Activated T-helper 9 cell treated with anti-CD3 and anti-CD28 coated beads, Interleukin-2, amount 50 U/mL, for 16 hours (primary cell): ENCODE measurements around the gene SND1.

ENCODE experiments used
- DNase-seq: peaks from one replicate; pipeline ENCODE4 v3.0.0-alpha.2; 2020; ENCODE audit warnings: low read depth

The SND1 gene

GRCh38 chr7:127870231-127870907 is 218.4 kb downstream of the SND1 start:
- DNase-seq, result no peak

GRCh38 chr7:127871226-127871625 is 219.2 kb downstream of the SND1 start:
- no peak for DNase-seq

- DNase-seq, result no peak
Observed at GRCh38 chr7:127872122-127872521, 220.1 kb downstream of the SND1 start.

GRCh38 chr7:127873151-127873550 is 221.2 kb downstream of the SND1 start:
- no peak for DNase-seq

GRCh38 chr7:127873715-127874636 is 222.0 kb downstream of the SND1 start:
- DNase-seq, result no peak

- DNase-seq, result no peak
Observed at GRCh38 chr7:127874951-127875608, 223.1 kb downstream of the SND1 start.

DNA sequence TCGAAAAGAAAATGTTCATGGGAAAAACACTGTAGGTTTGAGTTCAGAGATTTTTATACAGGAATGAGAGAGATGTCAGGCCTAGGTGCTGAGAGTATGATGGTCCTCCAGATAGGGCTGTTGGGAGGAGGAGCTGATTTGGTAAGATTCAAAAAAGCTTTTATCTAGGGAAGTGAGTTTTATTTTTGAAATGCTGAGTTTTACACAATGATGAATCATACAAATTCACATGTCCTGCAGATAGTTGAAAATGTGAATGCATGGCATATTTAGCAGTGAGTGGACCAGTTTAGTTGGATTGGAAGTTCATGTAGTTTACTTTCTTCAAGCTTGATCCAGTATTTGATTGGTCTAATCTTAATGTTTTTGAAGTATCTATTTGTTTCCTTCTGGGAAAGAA is 224.4 kb downstream of the SND1 start:
- no peak for DNase-seq

GRCh38 chr7:127877951-127878350 is 226.0 kb downstream of the SND1 start:
- no peak for DNase-seq

GRCh38 chr7:127878791-127879190 is 226.8 kb downstream of the SND1 start:
- DNase-seq, result no peak

GRCh38 chr7:127879436-127879835 is 227.4 kb downstream of the SND1 start:
- DNase-seq, result no peak

DNA sequence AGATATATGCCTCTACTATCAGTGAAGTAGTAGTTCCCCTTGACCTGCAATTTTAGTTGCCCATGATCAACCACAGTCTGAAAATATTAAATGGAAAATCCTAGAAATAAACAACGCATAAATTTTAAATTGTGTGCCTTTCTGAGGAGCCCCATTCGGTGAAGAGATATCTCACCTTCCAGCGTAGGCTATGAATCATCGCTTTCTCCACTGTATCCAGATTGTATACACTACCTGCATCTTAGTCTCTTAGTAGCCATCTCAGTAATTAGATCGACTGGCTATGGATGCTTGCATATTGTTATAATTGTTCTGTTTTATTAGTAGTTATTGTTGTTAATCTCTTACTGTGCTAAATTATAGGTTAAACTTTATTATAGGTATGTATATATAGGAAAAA is 227.9 kb downstream of the SND1 start:
- no peak for DNase-seq

DNA sequence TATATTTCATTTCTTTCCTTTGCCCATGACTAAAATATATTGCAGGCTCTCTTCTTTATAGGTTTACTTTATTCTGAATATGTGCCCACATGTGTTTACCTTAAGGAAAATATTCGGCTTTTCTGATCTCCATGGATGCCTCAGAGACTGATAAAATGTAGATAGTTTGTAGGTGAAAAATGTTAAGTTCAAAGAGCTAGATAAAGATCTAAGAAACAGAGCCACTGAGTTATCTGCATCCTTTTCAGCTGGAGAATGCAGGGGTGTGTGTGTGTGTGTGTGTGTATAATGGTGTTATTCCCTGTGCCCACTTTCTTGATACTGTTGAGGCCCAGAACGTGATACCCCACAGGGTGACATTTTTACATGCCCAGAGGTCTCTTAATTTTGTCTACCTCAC is 228.5 kb downstream of the SND1 start:
- no peak for DNase-seq

DNA sequence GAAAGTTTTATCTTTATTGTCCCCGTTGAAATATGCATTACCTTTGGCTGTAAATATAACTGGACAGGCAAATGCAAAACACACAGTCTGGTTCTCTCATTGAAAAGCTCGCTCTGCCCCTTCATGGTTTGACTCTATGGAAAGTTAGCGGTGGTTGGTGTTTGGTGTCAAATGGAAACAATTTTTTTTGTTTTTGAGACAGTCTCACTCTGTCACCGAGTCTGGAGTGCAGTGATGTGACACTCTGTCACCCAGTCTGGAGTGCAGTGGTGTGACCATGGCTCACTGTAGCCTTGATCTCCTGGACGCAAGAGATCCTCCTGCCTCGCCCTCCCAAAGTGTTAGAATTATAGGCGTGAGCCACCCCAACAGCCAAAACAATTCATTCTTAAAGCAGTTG is 229.6 kb downstream of the SND1 start:
- no peak for DNase-seq

GRCh38 chr7:127882313-127882920 is 230.4 kb downstream of the SND1 start:
- DNase-seq, result no peak

GRCh38 chr7:127884066-127884559 is 232.1 kb downstream of the SND1 start:
- DNase-seq, result no peak

- DNase-seq, result no peak
Observed at GRCh38 chr7:127885222-127885772, 233.3 kb downstream of the SND1 start.

DNA sequence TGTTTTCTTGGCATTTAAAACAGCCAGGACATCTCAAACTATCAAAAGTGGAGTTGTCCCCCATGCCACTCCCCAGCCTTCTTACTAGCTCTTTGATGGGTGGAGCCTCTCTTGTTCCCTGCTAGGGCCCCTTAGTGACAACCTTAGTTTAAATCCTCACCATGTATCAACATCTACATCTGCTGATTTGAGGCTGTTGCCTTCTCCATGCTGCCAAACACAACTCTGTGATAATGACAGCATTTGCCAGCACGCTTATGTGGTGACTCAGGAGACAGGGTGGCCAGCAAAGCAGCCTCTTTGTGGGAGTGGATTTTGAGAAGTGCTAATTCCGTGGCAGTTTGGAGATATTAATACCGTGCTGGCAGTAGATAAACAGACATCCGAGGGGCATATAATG is 233.8 kb downstream of the SND1 start:
- DNase-seq, result no peak

GRCh38 chr7:127886248-127886647 is 234.3 kb downstream of the SND1 start:
- no peak for DNase-seq

DNA sequence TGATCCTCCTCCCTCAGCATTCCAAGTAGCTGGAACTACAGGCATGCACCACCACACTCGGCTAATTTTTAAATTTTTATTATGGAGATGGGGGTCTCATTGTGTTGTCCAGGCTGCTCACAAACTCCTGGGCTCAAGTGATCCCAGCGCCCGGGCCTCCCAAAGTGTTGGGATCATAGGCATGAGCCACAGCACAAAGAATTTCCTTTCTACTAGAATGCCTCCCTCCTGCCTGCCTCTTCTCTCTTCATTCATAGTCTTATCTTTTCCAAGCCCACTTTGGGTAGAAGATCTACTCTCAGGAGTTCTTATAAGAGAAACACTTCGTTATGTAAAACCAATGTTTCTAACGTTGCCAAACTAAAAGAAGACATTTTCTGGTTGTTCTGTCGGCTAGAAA is 235.1 kb downstream of the SND1 start:
- DNase-seq, result no peak

- no peak for DNase-seq
Observed at GRCh38 chr7:127887631-127888030, 235.6 kb downstream of the SND1 start.

GRCh38 chr7:127888411-127888810 is 236.4 kb downstream of the SND1 start:
- no peak for DNase-seq

- no peak for DNase-seq
Observed at GRCh38 chr7:127888825-127889224, 236.8 kb downstream of the SND1 start.
